Esophagus muscularis mucosa (tissue), 3 donors: ENCODE results near the gene SEPTIN7.

Source experiments
- POLR2A ChIP-seq: fragments of 450-650 bp; IDR thresholded peaks from one replicate; pipeline ENCODE4 v1.6.1; 2017; ENCODE audit warnings: antibody characterized with exemption, moderate library complexity, mild to moderate bottlenecking, low read depth
- TF ChIP-seq, protein P1 (sequence below), 3 experiments: fragments of 200-600 bp in 2 of 3; fragments of 450-650 bp in 1 of 3; sonication (generic) in 2 of 3; IDR thresholded peaks; one replicate each; pipeline ENCODE4 v1.5.1; 2017 to 2019; ENCODE audit warnings: antibody characterized with exemption in 3 of 3, mild to moderate bottlenecking in 2 of 3, moderate library complexity in 1 of 3

DNA sequence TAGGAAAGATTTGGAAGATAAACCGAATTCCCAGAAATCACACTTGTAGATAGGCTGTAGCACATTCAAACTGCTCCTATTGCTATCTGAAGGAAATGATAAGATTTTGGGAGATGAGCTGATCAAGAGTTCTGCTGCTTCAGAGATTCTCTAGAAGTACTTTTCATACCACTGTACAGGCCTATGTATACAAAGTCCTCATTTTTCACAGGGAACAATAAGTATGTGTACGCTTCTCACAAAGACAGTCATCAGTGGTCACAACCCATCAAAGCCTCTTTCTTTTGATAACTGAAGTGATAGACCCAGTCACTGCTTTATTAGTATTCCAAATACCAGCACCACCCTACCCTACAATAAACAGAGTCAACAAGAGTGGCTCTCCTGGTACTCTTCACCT is 15.6 kb upstream of the SEPTIN7 start:
- TF ChIP-seq, protein P1, sequence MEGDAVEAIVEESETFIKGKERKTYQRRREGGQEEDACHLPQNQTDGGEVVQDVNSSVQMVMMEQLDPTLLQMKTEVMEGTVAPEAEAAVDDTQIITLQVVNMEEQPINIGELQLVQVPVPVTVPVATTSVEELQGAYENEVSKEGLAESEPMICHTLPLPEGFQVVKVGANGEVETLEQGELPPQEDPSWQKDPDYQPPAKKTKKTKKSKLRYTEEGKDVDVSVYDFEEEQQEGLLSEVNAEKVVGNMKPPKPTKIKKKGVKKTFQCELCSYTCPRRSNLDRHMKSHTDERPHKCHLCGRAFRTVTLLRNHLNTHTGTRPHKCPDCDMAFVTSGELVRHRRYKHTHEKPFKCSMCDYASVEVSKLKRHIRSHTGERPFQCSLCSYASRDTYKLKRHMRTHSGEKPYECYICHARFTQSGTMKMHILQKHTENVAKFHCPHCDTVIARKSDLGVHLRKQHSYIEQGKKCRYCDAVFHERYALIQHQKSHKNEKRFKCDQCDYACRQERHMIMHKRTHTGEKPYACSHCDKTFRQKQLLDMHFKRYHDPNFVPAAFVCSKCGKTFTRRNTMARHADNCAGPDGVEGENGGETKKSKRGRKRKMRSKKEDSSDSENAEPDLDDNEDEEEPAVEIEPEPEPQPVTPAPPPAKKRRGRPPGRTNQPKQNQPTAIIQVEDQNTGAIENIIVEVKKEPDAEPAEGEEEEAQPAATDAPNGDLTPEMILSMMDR (IDR thresholded peaks at IDR 0.05) = no peak
- TF ChIP-seq POLR2A = no peak
